Measurements from ENCODE around the gene DELE1. TPM values are rescaled to one million over a fixed set of nuclear protein-coding genes. Genes with fewer than 3 reads are reported as not detected.
A peak's percentile ranks its signal among the peaks of the same experiment; 100 is the strongest.

The DELE1 gene
- polyA plus RNA-seq, 3 donors: 93.5 to 123 (median 95.6) TPM

- DNase-seq (ENCODE audit: extremely low read depth in 1 of 11, low read depth in 9 of 11, low spot score in 4 of 11): no peak
Observed at GRCh38 chr5:141942185-141942857, 18.6 kb downstream of the DELE1 start.

- DNase-seq (ENCODE audit: extremely low read depth in 1 of 11, low read depth in 9 of 11, low spot score in 4 of 11): no peak
Observed at GRCh38 chr5:141944076-141944475, 20.4 kb downstream of the DELE1 start.

GRCh38 chr5:141945511-141946051 lies 21.9 kb downstream of the DELE1 start:
- no peak for DNase-seq (ENCODE audit: extremely low read depth in 1 of 11, low read depth in 9 of 11, low spot score in 4 of 11)

GRCh38 chr5:141947316-141947715 lies 23.6 kb downstream of the DELE1 start:
- peak in 1 of 11 donors; percentile 32 for DNase-seq (ENCODE audit: extremely low read depth in 1 of 11, low read depth in 9 of 11, low spot score in 4 of 11)

DNA sequence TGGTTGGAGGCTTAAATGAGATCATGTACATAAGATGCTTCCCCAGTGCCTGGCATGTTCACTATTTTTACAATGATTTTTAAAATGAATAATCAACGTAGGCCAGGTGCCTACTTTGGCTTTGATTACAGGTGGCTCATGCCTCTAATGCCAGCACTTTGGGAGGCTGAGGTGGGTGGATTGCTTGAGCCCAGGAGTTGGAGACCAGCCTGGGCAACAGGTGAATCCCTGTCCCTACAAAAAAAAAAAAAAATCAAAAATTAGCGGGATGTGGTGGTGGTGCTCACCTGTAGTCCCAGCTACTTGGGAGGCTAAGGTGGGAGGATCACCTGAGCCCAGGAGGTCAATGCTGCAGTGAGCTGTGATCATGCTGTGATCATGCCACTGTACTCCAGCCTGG lies 25.1 kb downstream of the DELE1 start:
- no peak for DNase-seq (ENCODE audit: extremely low read depth in 1 of 11, low read depth in 9 of 11, low spot score in 4 of 11)

- no peak for DNase-seq (ENCODE audit: extremely low read depth in 1 of 11, low read depth in 9 of 11, low spot score in 4 of 11)
Observed at GRCh38 chr5:141949511-141949910, 25.8 kb downstream of the DELE1 start.

DNA sequence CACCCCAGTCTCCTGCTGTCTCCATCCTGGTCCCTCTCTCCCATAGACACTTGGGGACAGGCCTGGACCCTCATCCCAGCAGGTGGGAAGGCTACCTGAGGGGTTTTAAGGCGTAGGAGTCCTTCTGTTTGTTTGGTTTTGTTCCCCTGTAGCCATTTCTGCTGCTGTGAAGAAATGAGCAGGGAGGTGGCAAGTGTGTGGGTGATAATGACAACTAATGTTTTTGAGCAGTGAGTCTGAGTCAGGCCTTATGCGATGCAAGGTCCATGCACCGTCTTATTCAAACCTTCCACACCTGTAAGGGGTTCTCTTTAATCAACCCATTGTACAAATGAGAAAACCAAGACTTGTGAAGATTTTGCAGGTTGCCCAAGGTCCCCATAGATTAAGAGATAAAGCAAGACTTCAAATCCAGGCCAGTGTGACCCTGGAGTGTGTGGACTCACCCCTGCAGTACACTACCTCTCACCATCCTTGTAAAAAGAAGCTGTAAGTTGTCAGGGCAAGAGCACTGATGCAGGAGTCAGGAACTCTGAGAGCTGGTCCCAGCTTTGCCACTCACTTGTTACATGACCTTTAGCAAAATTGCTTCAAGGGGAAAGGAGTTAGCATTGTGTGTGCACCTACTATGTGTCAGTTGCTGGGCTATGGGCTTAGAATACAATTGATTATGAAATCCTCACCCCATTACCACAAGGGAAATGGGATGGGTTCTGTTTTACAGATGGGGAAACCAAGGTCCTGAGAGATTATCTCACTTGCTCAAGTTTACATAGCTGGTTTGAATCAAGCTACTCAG lies 26.7 kb downstream of the DELE1 start:
- DNase-seq (ENCODE audit: extremely low read depth in 1 of 11, low read depth in 9 of 11, low spot score in 4 of 11): no peak

DNA sequence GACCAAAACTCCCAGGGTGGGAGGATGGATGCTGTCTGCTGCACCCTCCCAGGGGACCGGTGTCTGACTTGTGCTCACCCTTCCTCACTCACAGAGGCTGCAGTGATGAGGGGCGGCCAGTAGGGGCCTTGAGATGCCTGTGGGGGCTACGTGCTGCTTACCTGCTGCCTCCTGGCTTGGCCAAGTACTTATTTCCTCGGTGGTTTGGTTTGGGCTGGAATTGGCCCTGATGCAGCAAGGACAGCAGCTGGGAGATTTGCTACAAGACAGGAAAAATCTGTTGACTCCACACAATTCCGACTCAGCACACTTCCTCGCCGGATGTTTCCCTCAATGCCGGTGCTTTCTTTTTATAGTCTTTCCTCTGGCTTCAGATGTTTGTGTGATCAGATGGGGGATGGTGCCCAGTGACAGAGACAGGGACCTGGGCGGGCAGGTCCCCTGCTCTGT lies 27.7 kb downstream of the DELE1 start:
- DNase-seq (ENCODE audit: extremely low read depth in 1 of 11, low read depth in 9 of 11, low spot score in 4 of 11): peak in 3 of 11 donors; percentile 46 to 65 (median 57)

DNA sequence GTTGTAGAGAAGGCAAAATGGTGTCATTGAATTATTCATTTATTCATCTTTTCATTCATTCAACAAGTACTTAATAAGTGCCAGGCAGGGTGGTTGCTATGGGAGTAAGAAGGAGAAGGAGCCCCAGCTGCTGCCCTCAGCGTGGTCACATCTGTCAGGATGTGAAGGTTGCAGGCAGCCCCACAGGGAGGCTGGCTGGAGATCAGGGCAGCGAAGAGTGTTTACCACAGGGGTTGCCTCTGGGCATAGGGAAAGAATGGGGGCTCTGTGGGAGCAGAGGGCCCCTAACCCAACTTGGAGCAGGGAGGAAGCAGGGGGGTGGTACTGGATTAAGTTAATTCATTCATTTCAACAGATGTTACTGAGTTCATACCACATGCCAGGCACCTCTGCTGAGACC lies 28.3 kb downstream of the DELE1 start:
- no peak for DNase-seq (ENCODE audit: extremely low read depth in 1 of 11, low read depth in 9 of 11, low spot score in 4 of 11)

GRCh38 chr5:141954194-141954593 lies 30.5 kb downstream of the DELE1 start:
- DNase-seq (ENCODE audit: extremely low read depth in 1 of 11, low read depth in 9 of 11, low spot score in 4 of 11): no peak

GRCh38 chr5:141957367-141957996 lies 33.8 kb downstream of the DELE1 start:
- no peak for DNase-seq (ENCODE audit: extremely low read depth in 1 of 11, low read depth in 9 of 11, low spot score in 4 of 11)

DNA sequence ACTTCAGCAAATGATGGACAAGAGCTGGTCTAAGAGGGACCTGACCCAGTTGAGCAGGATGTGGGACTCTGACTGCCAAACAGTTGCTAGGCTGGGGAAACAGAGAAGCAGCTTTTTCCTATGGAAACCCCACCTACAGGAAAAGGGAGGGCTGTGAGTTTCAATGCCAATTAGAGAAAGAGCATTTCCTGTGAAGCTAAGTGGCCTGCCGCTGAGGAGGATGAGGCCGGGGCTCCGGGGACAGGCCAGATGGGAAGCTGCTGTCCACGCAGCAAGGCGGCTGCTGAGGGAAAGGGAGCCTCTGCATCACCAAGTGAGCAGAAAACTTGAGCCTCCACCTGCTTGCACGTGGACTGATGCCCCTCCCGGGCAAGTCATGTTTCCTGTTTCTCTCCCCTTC lies 34.4 kb downstream of the DELE1 start, which contains the start of gene PCDH12:
PCDH12 (minus strand) TSS at position 90 of the 400 bp plus-strand sequence. CDS start 351 bp downstream, outside the sequence.
- DNase-seq (ENCODE audit: extremely low read depth in 1 of 11, low read depth in 9 of 11, low spot score in 4 of 11): peak in 6 of 11 donors; percentile 41 to 79 (median 71)

GRCh38 chr5:141958546-141959172 lies 35.0 kb downstream of the DELE1 start:
- DNase-seq (ENCODE audit: extremely low read depth in 1 of 11, low read depth in 9 of 11, low spot score in 4 of 11): no peak

DNA sequence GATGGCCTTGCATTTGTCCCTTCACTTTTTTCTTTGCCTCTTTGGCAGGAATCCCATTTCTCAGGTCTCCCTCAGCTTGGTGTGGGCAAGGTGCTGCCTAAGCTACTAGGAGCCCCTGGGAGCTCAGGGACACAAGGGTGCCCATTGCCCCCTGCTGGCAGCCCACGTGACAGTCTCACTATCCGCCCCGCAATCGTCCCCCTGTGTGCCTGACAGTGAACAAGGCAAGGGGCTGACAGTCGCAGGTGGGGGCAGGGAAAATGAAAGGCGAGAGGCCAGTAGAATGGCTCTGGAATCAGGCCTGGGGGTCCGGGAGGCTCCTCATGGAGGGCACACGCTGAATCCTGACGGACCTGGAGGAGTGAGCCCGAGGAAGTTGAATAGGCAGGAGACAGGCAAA lies 36.3 kb downstream of the DELE1 start:
- DNase-seq (ENCODE audit: extremely low read depth in 1 of 11, low read depth in 9 of 11, low spot score in 4 of 11): no peak

DNA sequence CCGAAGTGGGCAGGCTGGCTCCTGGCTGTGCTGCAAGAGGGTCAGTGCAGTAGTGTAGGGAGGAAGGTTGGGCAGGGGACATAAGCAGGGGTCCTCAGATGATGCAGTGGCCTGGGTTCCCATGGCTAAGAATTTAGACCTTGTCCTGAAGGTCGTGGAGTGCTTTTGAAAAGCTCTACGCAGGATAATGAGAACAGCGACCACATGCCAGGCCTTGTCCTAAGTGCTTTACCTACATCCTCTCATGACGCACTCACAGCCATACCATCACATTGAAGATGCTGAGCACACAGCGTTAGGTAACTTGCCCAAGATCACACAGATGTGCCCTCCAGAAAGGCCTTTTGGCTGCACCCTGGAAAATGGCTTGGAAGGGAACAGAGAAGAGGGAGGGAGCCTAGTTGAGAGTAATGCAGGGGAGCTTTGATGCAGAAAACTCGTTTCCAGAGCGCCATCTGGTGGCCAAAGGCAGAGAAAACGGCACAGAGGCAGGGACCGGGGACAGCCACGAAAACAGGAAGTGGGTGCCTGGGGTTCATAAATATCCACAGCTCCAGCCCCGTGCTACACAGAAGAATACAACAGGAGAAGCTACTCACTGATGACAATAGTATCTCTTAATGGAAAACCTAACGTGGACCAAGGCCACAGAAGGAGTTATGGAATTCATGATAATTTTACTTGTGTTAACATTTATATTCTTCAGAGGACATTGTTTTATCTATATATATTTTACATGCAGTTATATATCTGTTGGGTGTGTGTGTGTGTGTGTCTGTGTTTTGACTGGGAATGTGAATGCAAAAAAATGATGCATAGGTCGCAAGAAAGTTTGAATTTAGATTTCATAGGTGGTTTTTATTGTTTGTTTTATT lies 37.0 kb downstream of the DELE1 start:
- peak; percentile 72 to 91 (median 87) for DNase-seq (ENCODE audit: extremely low read depth in 1 of 11, low read depth in 9 of 11, low spot score in 4 of 11)

- DNase-seq (ENCODE audit: extremely low read depth in 1 of 11, low read depth in 9 of 11, low spot score in 4 of 11): no peak
Observed at GRCh38 chr5:141961466-141961865, 37.8 kb downstream of the DELE1 start.

DNA sequence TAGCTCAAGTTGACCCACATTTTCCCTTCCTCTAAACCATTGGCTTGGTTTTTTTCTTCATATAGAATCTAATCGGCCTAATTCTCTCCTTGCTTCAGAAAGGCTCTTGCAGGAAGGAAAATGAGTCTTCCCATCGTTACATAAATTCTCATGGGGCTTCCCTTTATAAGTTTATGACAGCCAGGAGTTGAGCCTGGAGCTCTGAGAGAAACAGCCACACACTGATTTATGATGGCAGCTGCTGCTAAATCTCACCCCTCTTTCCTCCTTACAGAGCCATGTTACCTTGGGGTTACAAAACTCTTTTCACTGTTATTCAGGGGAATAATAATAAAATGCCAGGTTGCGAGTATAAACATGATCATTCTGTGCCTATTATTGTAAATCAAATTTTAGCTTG lies 40.0 kb downstream of the DELE1 start:
- DNase-seq (ENCODE audit: extremely low read depth in 1 of 11, low read depth in 9 of 11, low spot score in 4 of 11): no peak

- DNase-seq (ENCODE audit: extremely low read depth in 1 of 11, low read depth in 9 of 11, low spot score in 4 of 11): no peak
Observed at GRCh38 chr5:141965071-141965470, 41.4 kb downstream of the DELE1 start.

All from renal cortex interstitium (tissue), 11 donors.